Activated T-cell treated with anti-CD3 and anti-CD28 coated beads, Interleukin-2, amount 50 U/mL, for 4 hours (primary cell): Measurements from ENCODE around the gene DEPDC5. TPM values are rescaled to one million over a fixed set of nuclear protein-coding genes. Genes with fewer than 3 reads are reported as not detected.
A peak's percentile ranks its signal among the peaks of the same experiment; 100 is the strongest.
"Not testable (repeated sequence)": the region's sequence is repeated elsewhere in the genome, so short reads cannot be mapped to it uniquely, and the experiment has no call there.

Experiments used
- ATAC-seq, 2 donors: fragments of 200-7000 bp; cut with Tn5 transposase; one replicate each; pipeline ENCODE4 v1.10.0; 2021
- DNase-seq: peaks from one replicate; pipeline ENCODE4 v3.0.0-alpha.2; 2020
- H3K27me3 Mint-ChIP-seq: one replicate; pipeline ENCODE4 v1.8.0; 2021; ENCODE audit warnings: low read depth, mixed read lengths
- H3K36me3 Mint-ChIP-seq: one replicate; pipeline ENCODE4 v1.8.0; 2022; ENCODE audit warnings: mixed read lengths; ENCODE audit not compliant: insufficient read depth
- H3K4me1 Mint-ChIP-seq: one replicate; pipeline ENCODE4 v1.8.0; 2021; ENCODE audit warnings: low read depth, mixed read lengths
- H3K4me3 Mint-ChIP-seq: one replicate; pipeline ENCODE4 v1.8.0; 2021; ENCODE audit warnings: mild to moderate bottlenecking, moderate library complexity, mixed read lengths
- H3K9me3 Mint-ChIP-seq: one replicate; pipeline ENCODE4 v1.8.0; 2021; ENCODE audit warnings: mixed read lengths
- total RNA-seq, 3 donors: library from RNA; stranded (reverse); gene quantifications; one replicate each; pipeline ENCODE4 v1.2.1, GENCODE V29; 2021

DEPDC5 gene
- 10 to 100 TPM; 26.2 to 27.4 (median 27.0) TPM for total RNA-seq

GRCh38 chr22:31753634-31754501, at the start of gene DEPDC5:
Gene DEPDC5, plus strand, starts transcription at chr22:31754019. Its CDS starts 903 bp downstream, at chr22:31754922.
- peak; percentile 95 for DNase-seq
- Mint-ChIP-seq H3K9me3 (no peaks in the 10 kb centered on the region), H3K36me3 (peaks cover 3% of the 10 kb centered on the region), H3K27me3 (no peaks in the 10 kb centered on the region), H3K4me1 (peaks cover 40% of the 10 kb centered on the region), H3K4me3 (peak within 1 kb of the TSS; percentile 90)
- peak; percentile 80 to 81 for ATAC-seq

- Mint-ChIP-seq H3K4me3 (no peak overlapping the region), H3K27me3 (no peaks in the 10 kb centered on the region), H3K4me1 (no peaks in the 10 kb centered on the region), H3K36me3 (peaks cover 27% of the 10 kb centered on the region), H3K9me3 (no peaks in the 10 kb centered on the region)
- ATAC-seq, result no peak
- no peak for DNase-seq
These were observed 46.3 kb upstream of the DEPDC5 start for GRCh38 chr22:31707519-31707918.

GRCh38 chr22:31711226-31711625, 42.6 kb upstream of the DEPDC5 start:
- not testable (repeated sequence) for ATAC-seq, DNase-seq, H3K4me3 Mint-ChIP-seq, H3K9me3 Mint-ChIP-seq, H3K27me3 Mint-ChIP-seq, H3K4me1 Mint-ChIP-seq
- H3K36me3 Mint-ChIP-seq, result peaks cover 37% of the 10 kb centered on the region

GRCh38 chr22:31715147-31715778, 38.6 kb upstream of the DEPDC5 start:
- Mint-ChIP-seq H3K4me1 (no peaks in the 10 kb centered on the region), H3K36me3 (peaks cover 49% of the 10 kb centered on the region), H3K9me3 (no peaks in the 10 kb centered on the region), H3K4me3 (no peak overlapping the region), H3K27me3 (no peaks in the 10 kb centered on the region)
- DNase-seq (no peak), ATAC-seq (no peak)

GRCh38 chr22:31719850-31720471, 33.9 kb upstream of the DEPDC5 start:
- no peaks in the 10 kb centered on the region for H3K9me3 Mint-ChIP-seq
- peaks cover 37% of the 10 kb centered on the region for H3K36me3 Mint-ChIP-seq
- H3K4me1 Mint-ChIP-seq, result peaks cover 2% of the 10 kb centered on the region
- no peaks in the 10 kb centered on the region for H3K27me3 Mint-ChIP-seq
- DNase-seq, result no peak
- no peak overlapping the region for H3K4me3 Mint-ChIP-seq
- no peak for ATAC-seq

GRCh38 chr22:31723723-31724122, 30.1 kb upstream of the DEPDC5 start:
- ATAC-seq, result no peak

GRCh38 chr22:31726692-31727091, 27.1 kb upstream of the DEPDC5 start:
- no peaks in the 10 kb centered on the region for H3K27me3 Mint-ChIP-seq
- H3K9me3 Mint-ChIP-seq, result no peaks in the 10 kb centered on the region
- H3K4me1 Mint-ChIP-seq, result peaks cover 1% of the 10 kb centered on the region
- DNase-seq (no peak), ATAC-seq (no peak)
- no peak overlapping the region for H3K4me3 Mint-ChIP-seq
- H3K36me3 Mint-ChIP-seq, result peaks cover 3% of the 10 kb centered on the region

More at GRCh38 chr22:31723723-31724122, 30.1 kb upstream of the DEPDC5 start:
- Mint-ChIP-seq H3K4me3 (no peak overlapping the region), H3K9me3 (no peaks in the 10 kb centered on the region), H3K27me3 (no peaks in the 10 kb centered on the region), H3K4me1 (peaks cover 2% of the 10 kb centered on the region), H3K36me3 (peaks cover 15% of the 10 kb centered on the region)
- no peak for DNase-seq

- Mint-ChIP-seq H3K4me1 (peaks cover 9% of the 10 kb centered on the region), H3K9me3 (no peaks in the 10 kb centered on the region), H3K27me3 (no peaks in the 10 kb centered on the region), H3K4me3 (no peak overlapping the region), H3K36me3 (peaks cover 6% of the 10 kb centered on the region)
- DNase-seq, result no peak
- no peak for ATAC-seq
These were observed 25.0 kb upstream of the DEPDC5 start for GRCh38 chr22:31728857-31729256.

GRCh38 chr22:31730344-31730711, 23.5 kb upstream of the DEPDC5 start:
- peaks cover 17% of the 10 kb centered on the region for H3K4me1 Mint-ChIP-seq
- no peak for DNase-seq
- H3K27me3 Mint-ChIP-seq, result no peaks in the 10 kb centered on the region
- ATAC-seq, result peak in 1 of 2 donors; percentile 25
- H3K9me3 Mint-ChIP-seq, result no peaks in the 10 kb centered on the region
- peaks cover 7% of the 10 kb centered on the region for H3K36me3 Mint-ChIP-seq
- H3K4me3 Mint-ChIP-seq, result no peak overlapping the region

- Mint-ChIP-seq H3K4me1 (peaks cover 17% of the 10 kb centered on the region), H3K9me3 (no peaks in the 10 kb centered on the region), H3K4me3 (no peak overlapping the region), H3K36me3 (peaks cover 9% of the 10 kb centered on the region), H3K27me3 (no peaks in the 10 kb centered on the region)
- ATAC-seq, result no peak
- no peak for DNase-seq
These were observed 21.6 kb upstream of the DEPDC5 start for GRCh38 chr22:31732089-31732829.

- no peaks in the 10 kb centered on the region for H3K27me3 Mint-ChIP-seq
- ATAC-seq (no peak), DNase-seq (no peak)
- H3K9me3 Mint-ChIP-seq, result no peaks in the 10 kb centered on the region
- peaks cover 28% of the 10 kb centered on the region for H3K4me1 Mint-ChIP-seq
- no peak overlapping the region for H3K4me3 Mint-ChIP-seq
- H3K36me3 Mint-ChIP-seq, result peaks cover 17% of the 10 kb centered on the region
These were observed 20.2 kb upstream of the DEPDC5 start for GRCh38 chr22:31733580-31734079.

GRCh38 chr22:31734512-31734911, 19.3 kb upstream of the DEPDC5 start:
- DNase-seq (no peak), ATAC-seq (no peak)
- no peaks in the 10 kb centered on the region for H3K27me3 Mint-ChIP-seq
- peaks cover 22% of the 10 kb centered on the region for H3K36me3 Mint-ChIP-seq
- peaks cover 33% of the 10 kb centered on the region for H3K4me1 Mint-ChIP-seq
- no peak overlapping the region for H3K4me3 Mint-ChIP-seq
- no peaks in the 10 kb centered on the region for H3K9me3 Mint-ChIP-seq

GRCh38 chr22:31736458-31736857, 17.4 kb upstream of the DEPDC5 start:
- Mint-ChIP-seq H3K36me3 (peaks cover 29% of the 10 kb centered on the region), H3K4me3 (no peak overlapping the region), H3K4me1 (peaks cover 34% of the 10 kb centered on the region), H3K27me3 (no peaks in the 10 kb centered on the region), H3K9me3 (no peaks in the 10 kb centered on the region)
- DNase-seq (no peak), ATAC-seq (no peak)

GRCh38 chr22:31737932-31738331, 15.9 kb upstream of the DEPDC5 start:
- H3K9me3 Mint-ChIP-seq, result no peaks in the 10 kb centered on the region
- DNase-seq, result no peak
- no peak overlapping the region for H3K4me3 Mint-ChIP-seq
- H3K27me3 Mint-ChIP-seq, result no peaks in the 10 kb centered on the region
- H3K36me3 Mint-ChIP-seq, result peaks cover 36% of the 10 kb centered on the region
- H3K4me1 Mint-ChIP-seq, result peaks cover 37% of the 10 kb centered on the region
- no peak for ATAC-seq
